K562 (cell line): ENCODE measurements around the gene ST6GALNAC6. TPM values are rescaled to one million over a fixed set of nuclear protein-coding genes. Genes with fewer than 3 reads are reported as not detected.
A peak's percentile ranks its signal among the peaks of the same experiment; 100 is the strongest.

Experiments used
- BACH1 ChIP-seq: fragments of 200-800 bp; sonication (Bioruptor generic); IDR thresholded peaks from 2 replicates; pipeline ENCODE4 v1.6.1; 2016; ENCODE audit warnings: missing genetic modification characterization, missing compliant biosample characterization
- CEBPG ChIP-seq, 3 experiments: fragments of 200-800 bp in 1 of 3; sonication (Bioruptor generic) in 1 of 3; sonication (generic) in 1 of 3; formaldehyde crosslinking in 1 of 3; IDR thresholded peaks in 2 of 3; conservative IDR thresholded peaks in 1 of 3; 2 replicates each; pipeline versions ENCODE4 v1.6.1 to v1.8.0; 2016 to 2022; ENCODE audit warnings: missing compliant biosample characterization in 2 of 3, missing genetic modification characterization in 2 of 3, mild to moderate bottlenecking in 1 of 3, missing genetic modification reagents in 1 of 3
- HDAC2 ChIP-seq: fragments of 450-650 bp; IDR thresholded peaks from 2 replicates; pipeline ENCODE4 v1.6.1; 2016; ENCODE audit warnings: mild to moderate bottlenecking
- HSF4 ChIP-seq: fragments of 250-450 bp; sonication (Bioruptor Pico); IDR thresholded peaks from 2 replicates; pipeline ENCODE4 v2.1.2; 2022; ENCODE audit warnings: mild to moderate bottlenecking, moderate library complexity, borderline replicate concordance
- KDM1A ChIP-seq, 2 experiments: fragments of 450-650 bp; IDR thresholded peaks; 2 replicates each; pipeline ENCODE4 v1.6.1; 2016; ENCODE audit warnings: mild to moderate bottlenecking in 2 of 2
- LCOR ChIP-seq: sonication (generic); formaldehyde crosslinking; IDR thresholded peaks from 2 replicates; pipeline ENCODE4 v1.8.0; 2022; ENCODE audit warnings: mild to moderate bottlenecking, missing genetic modification reagents
- MAX ChIP-seq: sonication (generic); formaldehyde crosslinking; IDR thresholded peaks from 2 replicates; pipeline ENCODE4 v1.9.0; 2022; ENCODE audit warnings: mild to moderate bottlenecking, missing genetic modification reagents
- MTF1 ChIP-seq: fragments of 250-450 bp; sonication (Bioruptor Pico); IDR thresholded peaks from 2 replicates; pipeline ENCODE4 v1.9.0; 2021; ENCODE audit warnings: moderate library complexity, mild to moderate bottlenecking, inconsistent platforms, borderline replicate concordance
- PCBP1 ChIP-seq: fragments of 200-400 bp; formaldehyde crosslinking; IDR thresholded peaks from 2 replicates; pipeline ENCODE4 v1.6.1; 2018; ENCODE audit warnings: mild to moderate bottlenecking, low read depth, low read length; ENCODE audit not compliant: poor library complexity, severe bottlenecking
- SMAD3 ChIP-seq: fragments of 450-650 bp; formaldehyde crosslinking; conservative IDR thresholded peaks from 2 replicates; pipeline ENCODE4 v1.4.0; 2020; ENCODE audit warnings: mild to moderate bottlenecking
- SP2 ChIP-seq: IDR thresholded peaks from 2 replicates; pipeline ENCODE4 v1.6.1; 2011; ENCODE audit warnings: mild to moderate bottlenecking, low read depth, low read length, moderate library complexity; ENCODE audit not compliant: poor library complexity, severe bottlenecking; ENCODE audit errors: extremely low read depth
- ZNF316 ChIP-seq: fragments of 450-650 bp; IDR thresholded peaks from 2 replicates; pipeline ENCODE4 v1.6.1; 2016
- ZNF347 ChIP-seq: fragments of 450-650 bp; formaldehyde crosslinking; IDR thresholded peaks from 2 replicates; pipeline ENCODE4 v1.4.0; 2020; ENCODE audit warnings: low read depth, mild to moderate bottlenecking, moderate library complexity
- ZNF592 ChIP-seq: fragments of 450-650 bp; IDR thresholded peaks from 2 replicates; pipeline ENCODE4 v1.6.1; 2017; ENCODE audit warnings: antibody characterized with exemption, mild to moderate bottlenecking
- polyA plus RNA-seq, 8 experiments: library from polyadenylated mRNA; depleted of rRNA in 4 of 8; stranded (reverse) in 5 of 8; unstranded in 3 of 8; fragments of >200 nt; fragmentation: Nextera tagmentation in 2 of 8; fragmentation: Illumina TruSeq in 1 of 8; extraction: Ambion mirVana in 2 of 8; extraction: Trizol in 1 of 8; gene quantifications; 2 replicates each; pipeline versions ENCODE4 v1.2.1 to v1.2.3, GENCODE V29; 2011 to 2014; ENCODE audit warnings: inconsistent platforms in 1 of 8, missing spikeins in 1 of 8
- total RNA-seq, 7 experiments: library from RNA; depleted of rRNA in 6 of 7; stranded (reverse); fragments of >200 nt in 6 of 7; fragmentation: Illumina TruSeq in 2 of 7; extraction: Trizol in 2 of 7; gene quantifications; 2 replicates each; pipeline versions ENCODE4 v1.2.1 to v1.2.3, GENCODE V29; 2011 to 2021; ENCODE audit warnings: low replicate concordance in 1 of 7
- TF ChIP-seq, protein P1 (sequence below): fragments of 250-450 bp; sonication (Bioruptor Pico); IDR thresholded peaks from 2 replicates; pipeline ENCODE4 v1.5.0; 2020; ENCODE audit warnings: mild to moderate bottlenecking
- TF ChIP-seq, protein P2 (sequence below): sonication (generic); formaldehyde crosslinking; IDR thresholded peaks from 2 replicates; pipeline ENCODE4 v1.8.0; 2022; ENCODE audit warnings: mild to moderate bottlenecking, low read depth, missing genetic modification reagents
- TF ChIP-seq, protein P3 (sequence below): sonication (generic); formaldehyde crosslinking; IDR thresholded peaks from 2 replicates; pipeline ENCODE4 v1.8.1; 2023; ENCODE audit warnings: mild to moderate bottlenecking, missing genetic modification reagents, moderate library complexity

The ST6GALNAC6 gene
- total and polyA plus RNA-seq, 9 of the 15 experiments (the other 6 are each of a cell fraction or from before 2014, with no cell fraction given), result 0.13 to 23.0 (median 14.5) TPM

- TF ChIP-seq SMAD3 (CRISPR knock-in tag), result no peak; the same call in 1 of the 2 replicates
- TF ChIP-seq, protein P1, sequence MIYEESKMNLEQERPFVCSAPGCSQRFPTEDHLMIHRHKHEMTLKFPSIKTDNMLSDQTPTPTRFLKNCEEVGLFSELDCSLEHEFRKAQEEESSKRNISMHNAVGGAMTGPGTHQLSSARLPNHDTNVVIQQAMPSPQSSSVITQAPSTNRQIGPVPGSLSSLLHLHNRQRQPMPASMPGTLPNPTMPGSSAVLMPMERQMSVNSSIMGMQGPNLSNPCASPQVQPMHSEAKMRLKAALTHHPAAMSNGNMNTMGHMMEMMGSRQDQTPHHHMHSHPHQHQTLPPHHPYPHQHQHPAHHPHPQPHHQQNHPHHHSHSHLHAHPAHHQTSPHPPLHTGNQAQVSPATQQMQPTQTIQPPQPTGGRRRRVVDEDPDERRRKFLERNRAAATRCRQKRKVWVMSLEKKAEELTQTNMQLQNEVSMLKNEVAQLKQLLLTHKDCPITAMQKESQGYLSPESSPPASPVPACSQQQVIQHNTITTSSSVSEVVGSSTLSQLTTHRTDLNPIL (CRISPR knock-in tag), result no peak
- no peak for TF ChIP-seq MTF1
- TF ChIP-seq MAX (CRISPR knock-in tag), result peak; percentile 69; the same call in 1 of the 2 replicates
- no peak for TF ChIP-seq ZNF347
- peak; percentile 88; the same call in 1 of the 2 replicates for TF ChIP-seq HDAC2
- no peak for TF ChIP-seq HSF4 (CRISPR knock-in tag)
- TF ChIP-seq ZNF316, result no peak
- no peak for TF ChIP-seq BACH1
- TF ChIP-seq, protein P2, sequence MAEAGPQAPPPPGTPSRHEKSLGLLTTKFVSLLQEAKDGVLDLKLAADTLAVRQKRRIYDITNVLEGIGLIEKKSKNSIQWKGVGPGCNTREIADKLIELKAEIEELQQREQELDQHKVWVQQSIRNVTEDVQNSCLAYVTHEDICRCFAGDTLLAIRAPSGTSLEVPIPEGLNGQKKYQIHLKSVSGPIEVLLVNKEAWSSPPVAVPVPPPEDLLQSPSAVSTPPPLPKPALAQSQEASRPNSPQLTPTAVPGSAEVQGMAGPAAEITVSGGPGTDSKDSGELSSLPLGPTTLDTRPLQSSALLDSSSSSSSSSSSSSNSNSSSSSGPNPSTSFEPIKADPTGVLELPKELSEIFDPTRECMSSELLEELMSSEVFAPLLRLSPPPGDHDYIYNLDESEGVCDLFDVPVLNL (CRISPR knock-in tag), result 0 out of 2 replicates have a peak, but pooled peaks have one; percentile 42
- TF ChIP-seq, protein P3, sequence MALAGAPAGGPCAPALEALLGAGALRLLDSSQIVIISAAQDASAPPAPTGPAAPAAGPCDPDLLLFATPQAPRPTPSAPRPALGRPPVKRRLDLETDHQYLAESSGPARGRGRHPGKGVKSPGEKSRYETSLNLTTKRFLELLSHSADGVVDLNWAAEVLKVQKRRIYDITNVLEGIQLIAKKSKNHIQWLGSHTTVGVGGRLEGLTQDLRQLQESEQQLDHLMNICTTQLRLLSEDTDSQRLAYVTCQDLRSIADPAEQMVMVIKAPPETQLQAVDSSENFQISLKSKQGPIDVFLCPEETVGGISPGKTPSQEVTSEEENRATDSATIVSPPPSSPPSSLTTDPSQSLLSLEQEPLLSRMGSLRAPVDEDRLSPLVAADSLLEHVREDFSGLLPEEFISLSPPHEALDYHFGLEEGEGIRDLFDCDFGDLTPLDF (CRISPR knock-in tag), result peak; percentile 54; the same call in 1 of the 2 replicates
- no peak for TF ChIP-seq SP2
- no peak for TF ChIP-seq KDM1A (IDR thresholded peaks at IDR 0.05)
- no peak for TF ChIP-seq CEBPG (CRISPR knock-in tag; IDR thresholded peaks at IDR 0.05)
- TF ChIP-seq CEBPG (tag; conservative IDR thresholded peaks at IDR 0.05 in 1 of 2, IDR thresholded peaks at IDR 0.05 in 1 of 2), result no peak
- TF ChIP-seq ZNF592, result no peak
- TF ChIP-seq PCBP1, result no peak
- 0 out of 2 replicates have a peak, but pooled peaks have one; percentile 58 for TF ChIP-seq LCOR (CRISPR knock-in tag)
These were observed 38.2 kb upstream of the ST6GALNAC6 start, which contains the start of gene DPM2 (continued) for GRCh38 chr9:127937388-127938297.
